NB4 (cell line): ENCODE results near the gene MYO1B.

ENCODE experiments used
- CTCF ChIP-seq: IDR thresholded peaks from one replicate; pipeline ENCODE4 v1.5.1; 2012; ENCODE audit warnings: low read depth, low read length
- MAX ChIP-seq: IDR thresholded peaks from 2 replicates; pipeline ENCODE4 v1.6.1; 2011; ENCODE audit warnings: low read depth, low read length
- MYC ChIP-seq: IDR thresholded peaks from 2 replicates; pipeline ENCODE4 v1.6.1; 2011; ENCODE audit warnings: low read depth, low read length
- POLR2A ChIP-seq: IDR thresholded peaks from 2 replicates; pipeline ENCODE4 v1.6.1; 2011; ENCODE audit warnings: mild to moderate bottlenecking; ENCODE audit not compliant: insufficient read length; ENCODE audit errors: extremely low read depth

- no peak for TF ChIP-seq CTCF
- no peak for TF ChIP-seq POLR2A
- TF ChIP-seq MAX = no peak
- TF ChIP-seq MYC = no peak
Measured at GRCh38 chr2:191451116-191451515, 205.9 kb downstream of the MYO1B start.
